Liver (tissue), 9 donors: Measurements from ENCODE around the gene FGF14. TPM values are rescaled to one million over a fixed set of nuclear protein-coding genes. Genes with fewer than 3 reads are reported as not detected.
"Not testable (repeated sequence)": the region's sequence is repeated elsewhere in the genome, so short reads cannot be mapped to it uniquely, and the experiment has no call there.

Experiments
- DNase-seq: peaks from one replicate; pipeline ENCODE4 v3.0.0-alpha.2; 2017; ENCODE audit warnings: low spot score
- H3K27ac ChIP-seq, 2 donors: one replicate each; pipeline ENCODE4 v1.7.0; 2013; ENCODE audit warnings: inconsistent platforms in 2 of 2, low read length in 2 of 2, control low read depth in 1 of 2, low read depth in 1 of 2, mild to moderate bottlenecking in 1 of 2
- H3K27me3 ChIP-seq, 4 donors: one replicate each; pipeline versions ENCODE4 v1.6.1 to v1.7.0; 2013; ENCODE audit warnings: low read length in 3 of 4, inconsistent platforms in 1 of 4, mild to moderate bottlenecking in 1 of 4, moderate library complexity in 1 of 4; ENCODE audit not compliant: control insufficient read depth in 4 of 4, insufficient read depth in 4 of 4
- H3K36me3 ChIP-seq, 4 donors: one replicate each; pipeline versions ENCODE4 v1.6.1 to v1.7.0; 2013; ENCODE audit warnings: low read length in 3 of 4, mild to moderate bottlenecking in 3 of 4, low read depth in 1 of 4, moderate library complexity in 1 of 4; ENCODE audit not compliant: control insufficient read depth in 4 of 4, insufficient read depth in 3 of 4
- H3K4me1 ChIP-seq, 4 donors: one replicate each; pipeline versions ENCODE4 v1.6.1 to v1.7.0; 2013; ENCODE audit warnings: low read length in 3 of 4, mild to moderate bottlenecking in 3 of 4, moderate library complexity in 1 of 4; ENCODE audit not compliant: control insufficient read depth in 4 of 4, insufficient read depth in 4 of 4
- H3K4me3 ChIP-seq, 3 donors: one replicate each; pipeline versions ENCODE4 v1.6.1 to v1.7.0; 2013; ENCODE audit warnings: low read length in 3 of 3, control low read depth in 1 of 3, low read depth in 1 of 3, mild to moderate bottlenecking in 1 of 3
- H3K9ac ChIP-seq, 2 donors: one replicate each; pipeline ENCODE4 v1.7.0; 2013; ENCODE audit warnings: low read length in 2 of 2, mild to moderate bottlenecking in 2 of 2, moderate library complexity in 2 of 2, control low read depth in 1 of 2, low read depth in 1 of 2
- H3K9me3 ChIP-seq, 4 donors: one replicate each; pipeline versions ENCODE4 v1.6.1 to v1.7.0; 2013; ENCODE audit warnings: low read length in 3 of 4; ENCODE audit not compliant: control insufficient read depth in 4 of 4
- ATF3 ChIP-seq: IDR thresholded peaks from 2 replicates; pipeline ENCODE4 v1.6.1; 2016; ENCODE audit warnings: antibody characterized with exemption
- CTCF ChIP-seq: fragments of 150-350 bp; IDR thresholded peaks from 2 replicates; pipeline ENCODE4 v1.5.1; 2017; ENCODE audit warnings: improper control_type of control experiment, low read depth, low read length; ENCODE audit not compliant: missing input control
- FOXA1 ChIP-seq: IDR thresholded peaks from 2 replicates; pipeline ENCODE4 v1.6.1; 2016; ENCODE audit warnings: antibody characterized with exemption
- FOXA2 ChIP-seq: IDR thresholded peaks from 2 replicates; pipeline ENCODE4 v1.6.1; 2016; ENCODE audit warnings: antibody characterized with exemption
- GABPA ChIP-seq, 2 donors: IDR thresholded peaks in 1 of 2; conservative IDR thresholded peaks in 1 of 2; 2 replicates each; pipeline ENCODE4 v1.6.1; 2016; ENCODE audit warnings: antibody characterized with exemption in 2 of 2, mild to moderate bottlenecking in 1 of 2, moderate library complexity in 1 of 2
- HNF4A ChIP-seq, 2 donors: conservative IDR thresholded peaks; 2 replicates each; pipeline ENCODE4 v1.6.1; 2016; ENCODE audit warnings: antibody characterized with exemption in 2 of 2, mild to moderate bottlenecking in 2 of 2
- HNF4G ChIP-seq: IDR thresholded peaks from 2 replicates; pipeline ENCODE4 v1.6.1; 2016; ENCODE audit warnings: antibody characterized with exemption
- JUND ChIP-seq, 2 donors: IDR thresholded peaks; 2 replicates each; pipeline ENCODE4 v1.6.1; 2016; ENCODE audit warnings: antibody characterized with exemption in 2 of 2
- MAX ChIP-seq: IDR thresholded peaks from 2 replicates; pipeline ENCODE4 v1.6.1; 2016; ENCODE audit warnings: antibody characterized with exemption
- NR2F2 ChIP-seq: IDR thresholded peaks from 2 replicates; pipeline ENCODE4 v1.6.1; 2016; ENCODE audit warnings: antibody characterized with exemption
- RAD21 ChIP-seq, 2 donors: IDR thresholded peaks; 2 replicates each; pipeline ENCODE4 v1.6.1; 2016; ENCODE audit warnings: antibody characterized with exemption in 2 of 2, mild to moderate bottlenecking in 2 of 2
- REST ChIP-seq: IDR thresholded peaks from 2 replicates; pipeline ENCODE4 v1.6.1; 2016; ENCODE audit warnings: antibody characterized with exemption, mild to moderate bottlenecking
- RXRA ChIP-seq, 2 donors: IDR thresholded peaks; 2 replicates each; pipeline ENCODE4 v1.6.1; 2017 to 2018; ENCODE audit warnings: antibody characterized with exemption in 2 of 2, mild to moderate bottlenecking in 1 of 2
- SP1 ChIP-seq: IDR thresholded peaks from 2 replicates; pipeline ENCODE4 v1.6.1; 2018; ENCODE audit warnings: antibody characterized with exemption, mild to moderate bottlenecking
- ZBTB33 ChIP-seq: IDR thresholded peaks from 2 replicates; pipeline ENCODE4 v1.6.1; 2016; ENCODE audit warnings: antibody characterized with exemption
- WGBS: extraction: QIAGEN DNeasy Blood & Tissue Kit; methylation state at CpG from one replicate; pipeline ENCODE4 v1.1.7; 2013; 5-methylcytosine and 5-hydroxymethylcytosine counted together
- polyA plus RNA-seq, 2 donors: library from polyadenylated mRNA; stranded (reverse) in 1 of 2; unstranded in 1 of 2; fragments of 200-250 nt in 1 of 2; fragments of >200 nt in 1 of 2; fragmentation: Nextera tagmentation in 1 of 2; extraction: Ambion mirVana in 1 of 2; gene quantifications; one replicate each; pipeline versions ENCODE4 v1.2.1 to v1.2.3, GENCODE V29; 2013 to 2015
- total RNA-seq, 2 donors: library from RNA; depleted of rRNA; stranded (reverse); fragments of >200 nt; gene quantifications; one replicate each; pipeline ENCODE4 v1.2.3, GENCODE V29; 2014
- donor health status: healthy.
- donor health status: healthy.
- donor health status: healthy.
- donor health status: healthy.
- donor health status: healthy.

Gene FGF14
- total and polyA plus RNA-seq, 4 donors = 0.05 to 3.3 (median 1.0) TPM

GRCh38 chr13:102138635-102139190 lies 263.1 kb downstream of the FGF14 start:
- peaks cover 0 to 16% (median 6%) of the 10 kb centered on the region in 4 donors for H3K4me1 ChIP-seq
- H3K9me3 ChIP-seq = no peaks in the 10 kb centered on the region
- WGBS = 86% methylated on average over 3 of the region's 3 CpGs
- H3K27ac ChIP-seq = no peak overlapping the region
- no peaks in the 10 kb centered on the region for H3K27me3 ChIP-seq
- TF ChIP-seq ATF3 (no peak), SP1 (no peak), RAD21 (IDR thresholded peaks at IDR 0.05) (no peak), RXRA (IDR thresholded peaks at IDR 0.05) (no peak), MAX (no peak), HNF4A (conservative IDR thresholded peaks at IDR 0.05) (no peak), HNF4G (no peak), REST (no peak), FOXA1 (no peak), CTCF (no peak), JUND (IDR thresholded peaks at IDR 0.05) (no peak), GABPA (IDR thresholded peaks at IDR 0.05 in 1 of 2, conservative IDR thresholded peaks at IDR 0.05 in 1 of 2) (no peak), FOXA2 (no peak), NR2F2 (no peak), ZBTB33 (no peak)
- no peak overlapping the region for H3K9ac ChIP-seq
- DNase-seq = no peak
- H3K36me3 ChIP-seq = no peaks in the 10 kb centered on the region
- no peak overlapping the region for H3K4me3 ChIP-seq

- not testable (repeated sequence) for H3K36me3 ChIP-seq, H3K9me3 ChIP-seq, H3K27ac ChIP-seq, H3K9ac ChIP-seq, H3K4me3 ChIP-seq, H3K27me3 ChIP-seq, DNase-seq
- peaks cover 0 to 20% (median 6%) of the 10 kb centered on the region in 4 donors for H3K4me1 ChIP-seq
- 93% methylated on average over 4 of the region's 4 CpGs for WGBS
Measured at GRCh38 chr13:102137904-102138303, 263.9 kb downstream of the FGF14 start.
